HEK293 (cell line): Measurements from ENCODE around the gene MBD5.

Experiments used
- KLF10 ChIP-seq: fragments of 450-650 bp; IDR thresholded peaks from 2 replicates; pipeline ENCODE4 v1.5.1; 2018; ENCODE audit warnings: missing biosample characterization, mild to moderate bottlenecking, missing genetic modification characterization
- KLF8 ChIP-seq: fragments of 450-650 bp; formaldehyde crosslinking; IDR thresholded peaks from 2 replicates; pipeline ENCODE4 v1.5.1; 2016; ENCODE audit warnings: missing biosample characterization, missing genetic modification characterization
- YY1 ChIP-seq: fragments of 450-650 bp; formaldehyde crosslinking; IDR thresholded peaks from 2 replicates; pipeline ENCODE4 v1.5.1; 2018; ENCODE audit warnings: missing biosample characterization, missing genetic modification characterization
- ZEB2 ChIP-seq: fragments of 450-650 bp; formaldehyde crosslinking; IDR thresholded peaks from 2 replicates; pipeline ENCODE4 v1.5.1; 2016; ENCODE audit warnings: missing biosample characterization, missing genetic modification characterization
- ZNF121 ChIP-seq: fragments of 450-650 bp; formaldehyde crosslinking; IDR thresholded peaks from 2 replicates; pipeline ENCODE4 v1.5.1; 2016; ENCODE audit warnings: missing biosample characterization, missing genetic modification characterization
- ZNF610 ChIP-seq: fragments of 450-650 bp; formaldehyde crosslinking; IDR thresholded peaks from 2 replicates; pipeline ENCODE4 v1.5.1; 2016; ENCODE audit warnings: missing biosample characterization, missing genetic modification characterization, borderline replicate concordance
- ZNF791 ChIP-seq: fragments of 450-650 bp; formaldehyde crosslinking; IDR thresholded peaks from 2 replicates; pipeline ENCODE4 v1.5.1; 2016; ENCODE audit warnings: missing biosample characterization, missing genetic modification characterization
- ZSCAN16 ChIP-seq: fragments of 450-650 bp; formaldehyde crosslinking; IDR thresholded peaks from 2 replicates; pipeline ENCODE4 v1.5.1; 2016; ENCODE audit warnings: missing biosample characterization, missing genetic modification characterization
- TF ChIP-seq, protein P1 (sequence below): fragments of 450-650 bp; formaldehyde crosslinking; IDR thresholded peaks from 2 replicates; pipeline ENCODE4 v1.5.1; 2016; ENCODE audit warnings: missing biosample characterization, missing genetic modification characterization
- TF ChIP-seq, protein P2 (sequence below): fragments of 450-650 bp; formaldehyde crosslinking; IDR thresholded peaks from 2 replicates; pipeline ENCODE4 v1.5.1; 2016; ENCODE audit warnings: missing biosample characterization, missing genetic modification characterization
- TF ChIP-seq, protein P3 (sequence below): fragments of 450-650 bp; formaldehyde crosslinking; IDR thresholded peaks from 2 replicates; pipeline ENCODE4 v1.5.0; 2017; ENCODE audit warnings: missing biosample characterization, missing genetic modification characterization, borderline replicate concordance

DNA sequence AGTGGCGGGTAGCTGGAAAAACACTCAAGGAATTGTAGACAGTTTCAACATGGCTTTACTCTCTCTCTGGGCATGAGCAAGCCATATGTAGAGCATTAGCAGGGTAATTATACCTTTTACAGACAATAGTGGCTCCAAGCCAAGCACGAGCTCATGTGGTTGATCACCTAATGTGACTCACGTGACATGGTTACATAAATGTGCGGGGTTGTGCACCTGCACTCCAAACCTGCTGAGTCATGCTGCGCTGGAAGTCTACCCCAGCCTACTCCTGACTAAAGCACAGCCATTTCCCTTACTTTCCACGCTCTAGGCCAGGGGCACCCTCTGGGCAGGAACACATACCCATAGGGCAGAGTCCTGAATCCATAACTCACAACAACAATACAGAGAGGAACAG lies 232.8 kb downstream of the MBD5 start:
- TF ChIP-seq YY1 (no peak), ZNF610 (tag by site-specific recombination) (no peak), KLF10 (tag by site-specific recombination) (no peak), ZSCAN16 (tag by site-specific recombination) (no peak), ZNF791 (tag by site-specific recombination) (no peak), KLF8 (tag by site-specific recombination) (no peak), ZEB2 (tag by site-specific recombination) (no peak), ZNF121 (tag by site-specific recombination) (no peak)
- TF ChIP-seq, protein P1, sequence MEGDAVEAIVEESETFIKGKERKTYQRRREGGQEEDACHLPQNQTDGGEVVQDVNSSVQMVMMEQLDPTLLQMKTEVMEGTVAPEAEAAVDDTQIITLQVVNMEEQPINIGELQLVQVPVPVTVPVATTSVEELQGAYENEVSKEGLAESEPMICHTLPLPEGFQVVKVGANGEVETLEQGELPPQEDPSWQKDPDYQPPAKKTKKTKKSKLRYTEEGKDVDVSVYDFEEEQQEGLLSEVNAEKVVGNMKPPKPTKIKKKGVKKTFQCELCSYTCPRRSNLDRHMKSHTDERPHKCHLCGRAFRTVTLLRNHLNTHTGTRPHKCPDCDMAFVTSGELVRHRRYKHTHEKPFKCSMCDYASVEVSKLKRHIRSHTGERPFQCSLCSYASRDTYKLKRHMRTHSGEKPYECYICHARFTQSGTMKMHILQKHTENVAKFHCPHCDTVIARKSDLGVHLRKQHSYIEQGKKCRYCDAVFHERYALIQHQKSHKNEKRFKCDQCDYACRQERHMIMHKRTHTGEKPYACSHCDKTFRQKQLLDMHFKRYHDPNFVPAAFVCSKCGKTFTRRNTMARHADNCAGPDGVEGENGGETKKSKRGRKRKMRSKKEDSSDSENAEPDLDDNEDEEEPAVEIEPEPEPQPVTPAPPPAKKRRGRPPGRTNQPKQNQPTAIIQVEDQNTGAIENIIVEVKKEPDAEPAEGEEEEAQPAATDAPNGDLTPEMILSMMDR (tag by site-specific recombination): no peak
- TF ChIP-seq, protein P2, sequence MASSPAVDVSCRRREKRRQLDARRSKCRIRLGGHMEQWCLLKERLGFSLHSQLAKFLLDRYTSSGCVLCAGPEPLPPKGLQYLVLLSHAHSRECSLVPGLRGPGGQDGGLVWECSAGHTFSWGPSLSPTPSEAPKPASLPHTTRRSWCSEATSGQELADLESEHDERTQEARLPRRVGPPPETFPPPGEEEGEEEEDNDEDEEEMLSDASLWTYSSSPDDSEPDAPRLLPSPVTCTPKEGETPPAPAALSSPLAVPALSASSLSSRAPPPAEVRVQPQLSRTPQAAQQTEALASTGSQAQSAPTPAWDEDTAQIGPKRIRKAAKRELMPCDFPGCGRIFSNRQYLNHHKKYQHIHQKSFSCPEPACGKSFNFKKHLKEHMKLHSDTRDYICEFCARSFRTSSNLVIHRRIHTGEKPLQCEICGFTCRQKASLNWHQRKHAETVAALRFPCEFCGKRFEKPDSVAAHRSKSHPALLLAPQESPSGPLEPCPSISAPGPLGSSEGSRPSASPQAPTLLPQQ (tag by site-specific recombination): no peak
- TF ChIP-seq, protein P3, sequence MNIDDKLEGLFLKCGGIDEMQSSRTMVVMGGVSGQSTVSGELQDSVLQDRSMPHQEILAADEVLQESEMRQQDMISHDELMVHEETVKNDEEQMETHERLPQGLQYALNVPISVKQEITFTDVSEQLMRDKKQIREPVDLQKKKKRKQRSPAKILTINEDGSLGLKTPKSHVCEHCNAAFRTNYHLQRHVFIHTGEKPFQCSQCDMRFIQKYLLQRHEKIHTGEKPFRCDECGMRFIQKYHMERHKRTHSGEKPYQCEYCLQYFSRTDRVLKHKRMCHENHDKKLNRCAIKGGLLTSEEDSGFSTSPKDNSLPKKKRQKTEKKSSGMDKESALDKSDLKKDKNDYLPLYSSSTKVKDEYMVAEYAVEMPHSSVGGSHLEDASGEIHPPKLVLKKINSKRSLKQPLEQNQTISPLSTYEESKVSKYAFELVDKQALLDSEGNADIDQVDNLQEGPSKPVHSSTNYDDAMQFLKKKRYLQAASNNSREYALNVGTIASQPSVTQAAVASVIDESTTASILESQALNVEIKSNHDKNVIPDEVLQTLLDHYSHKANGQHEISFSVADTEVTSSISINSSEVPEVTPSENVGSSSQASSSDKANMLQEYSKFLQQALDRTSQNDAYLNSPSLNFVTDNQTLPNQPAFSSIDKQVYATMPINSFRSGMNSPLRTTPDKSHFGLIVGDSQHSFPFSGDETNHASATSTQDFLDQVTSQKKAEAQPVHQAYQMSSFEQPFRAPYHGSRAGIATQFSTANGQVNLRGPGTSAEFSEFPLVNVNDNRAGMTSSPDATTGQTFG (tag by site-specific recombination): no peak
